Measurements from ENCODE around the gene NPB.

NPB gene

DNA sequence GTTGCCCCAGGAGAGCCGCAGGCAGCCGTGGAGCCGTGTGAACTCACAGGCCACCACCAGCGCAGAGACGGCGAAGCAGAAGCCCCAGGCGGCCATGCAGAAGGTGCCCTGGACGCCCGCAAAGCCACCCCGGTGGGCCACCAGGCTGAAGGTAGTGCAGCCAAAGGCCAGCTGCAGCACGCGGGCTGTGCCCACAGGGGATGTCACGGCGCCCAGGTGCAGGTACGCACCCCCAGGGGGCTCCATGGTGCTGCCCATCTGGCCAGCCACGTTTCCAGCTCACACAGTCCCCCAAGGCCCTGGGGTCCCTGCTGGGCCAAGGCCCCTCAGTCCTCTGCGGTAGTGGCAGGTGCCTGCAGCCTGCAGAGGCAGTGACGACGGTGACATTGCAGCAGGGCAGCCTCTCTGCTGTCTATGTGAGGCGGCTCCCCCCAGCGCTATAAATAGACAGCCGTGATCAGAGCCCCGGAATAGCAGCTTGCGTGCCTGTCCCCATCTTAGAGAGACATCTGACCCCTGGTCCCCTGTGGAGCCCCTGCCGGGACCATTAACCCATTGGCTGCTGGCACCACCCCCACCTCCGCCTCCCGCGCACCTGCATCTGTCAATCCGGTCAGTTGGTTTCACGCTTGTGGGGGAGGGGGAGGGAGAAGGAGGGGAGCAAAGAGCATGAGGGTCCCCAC, 39.6 kb downstream of the NPB start:
- no peak for DNase-seq

DNA sequence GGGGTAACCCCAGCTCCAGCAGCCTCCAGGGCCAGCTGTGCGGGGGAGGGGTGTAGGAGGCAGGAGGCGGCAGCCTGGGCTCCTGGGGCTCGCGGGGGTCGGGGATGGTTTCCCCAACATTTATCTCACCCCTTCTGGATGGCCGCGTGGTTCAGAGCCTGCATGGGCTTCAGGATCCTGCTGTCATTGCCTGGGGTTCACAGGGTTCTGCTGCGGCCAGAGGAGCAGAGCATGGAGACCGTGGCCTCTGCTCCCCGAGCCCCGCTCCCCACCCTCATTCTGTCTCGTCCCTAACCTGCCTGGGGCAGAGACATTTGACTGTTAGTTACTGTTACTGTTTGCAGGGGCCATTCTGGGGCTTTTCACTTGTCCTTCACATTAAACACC, 40.1 kb downstream of the NPB start:
- DNase-seq: no peak

DNA sequence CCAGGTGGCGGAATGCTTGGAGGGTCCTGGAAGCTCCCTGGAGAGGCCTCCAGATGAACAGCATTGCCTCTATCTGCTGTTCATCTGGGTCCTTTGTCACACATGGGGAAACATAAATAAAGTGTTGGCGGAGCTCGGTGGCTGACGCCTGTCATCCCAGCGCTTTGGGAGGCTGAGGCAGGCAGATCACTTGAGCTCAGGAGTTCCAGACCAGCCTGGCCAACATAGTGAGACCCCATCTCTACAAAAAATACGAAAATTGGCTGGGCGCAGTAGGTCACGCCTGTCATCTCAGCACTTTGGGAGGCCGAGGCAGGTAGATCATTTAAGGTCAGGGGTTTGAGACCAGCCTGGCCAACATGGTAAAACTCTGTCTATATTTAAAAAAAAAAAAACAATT, 42.8 kb downstream of the NPB start:
- DNase-seq: no peak

DNA sequence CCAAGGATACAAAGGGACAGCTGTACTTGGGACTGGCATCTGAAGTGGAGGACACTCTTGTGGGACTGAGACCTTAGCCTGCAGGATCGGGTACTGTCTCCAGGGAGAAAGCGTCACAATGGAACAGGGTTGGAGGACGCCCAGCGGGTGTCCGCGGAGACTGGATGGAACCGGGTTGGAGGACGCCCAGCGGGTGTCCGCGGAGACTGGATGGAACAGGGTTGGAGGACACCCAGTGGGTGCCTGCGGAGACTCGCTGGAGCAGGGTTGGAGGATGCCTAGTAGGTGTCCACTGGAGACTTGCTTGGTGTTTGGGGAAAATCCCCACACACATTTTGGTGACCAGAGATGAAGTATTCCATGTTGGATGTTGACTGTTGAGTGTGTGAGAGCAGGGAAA, 45.2 kb downstream of the NPB start, which contains the start of gene MYADML2:
Gene MYADML2, minus strand, starts transcription at position 45 of the 400 bp plus-strand sequence. CDS start 5,492 bp downstream, outside the sequence.
- DNase-seq: no peak

DNA sequence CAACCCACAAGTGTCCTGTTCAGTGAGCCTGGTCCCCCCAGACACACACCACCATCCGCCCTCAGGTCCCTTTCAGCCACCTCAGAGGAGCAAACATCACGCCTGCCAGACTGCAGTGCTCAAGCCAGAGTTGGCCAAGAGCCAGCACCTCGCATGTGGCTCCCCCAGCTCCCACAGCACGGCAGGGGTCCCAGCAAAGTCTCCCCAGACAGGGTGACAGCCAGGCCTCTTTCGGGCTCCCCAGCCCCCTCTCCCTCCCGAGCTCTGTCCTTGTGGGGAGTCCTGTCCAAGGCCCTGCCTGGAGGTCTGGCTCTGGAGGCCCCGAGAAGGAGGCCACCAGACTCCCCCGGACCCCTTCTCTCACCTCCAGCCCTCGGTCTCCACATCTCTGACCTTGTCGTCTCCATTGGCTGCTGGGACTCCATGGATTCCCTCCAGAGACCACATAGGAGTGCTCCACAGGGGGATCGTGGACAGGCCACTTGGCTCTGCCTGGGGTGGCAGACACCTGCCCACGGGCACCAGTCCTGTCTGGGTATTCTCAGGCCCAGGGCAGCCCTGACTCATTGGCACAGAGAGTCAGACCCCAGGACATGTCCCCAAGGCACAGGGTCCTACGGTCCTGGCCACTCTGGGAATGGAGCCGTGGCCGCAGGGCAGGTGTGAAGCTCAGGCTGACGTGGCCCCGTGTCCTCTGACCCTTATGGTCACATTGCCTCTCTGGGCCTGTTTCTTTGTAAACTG, 46.8 kb downstream of the NPB start:
- no peak for DNase-seq

DNA sequence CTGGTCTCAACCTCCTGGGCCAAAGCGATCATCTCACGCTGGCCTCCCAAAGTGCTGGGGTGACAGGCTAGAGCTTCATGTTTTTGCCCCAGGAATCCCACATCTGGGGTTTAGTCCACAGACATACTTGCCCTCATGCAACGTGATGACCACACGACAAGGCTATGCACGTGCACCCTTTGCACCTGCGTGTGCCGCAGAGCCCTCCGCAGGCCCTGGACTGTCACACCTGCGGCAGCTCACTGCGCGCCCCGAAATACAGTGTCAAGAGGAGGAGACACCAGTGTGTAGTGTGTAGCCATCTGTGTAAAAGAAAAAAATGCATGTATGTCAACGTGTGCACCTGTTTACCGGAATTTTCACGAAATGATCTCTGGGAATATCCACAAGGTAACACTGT, 48.5 kb downstream of the NPB start:
- DNase-seq: no peak

DNA sequence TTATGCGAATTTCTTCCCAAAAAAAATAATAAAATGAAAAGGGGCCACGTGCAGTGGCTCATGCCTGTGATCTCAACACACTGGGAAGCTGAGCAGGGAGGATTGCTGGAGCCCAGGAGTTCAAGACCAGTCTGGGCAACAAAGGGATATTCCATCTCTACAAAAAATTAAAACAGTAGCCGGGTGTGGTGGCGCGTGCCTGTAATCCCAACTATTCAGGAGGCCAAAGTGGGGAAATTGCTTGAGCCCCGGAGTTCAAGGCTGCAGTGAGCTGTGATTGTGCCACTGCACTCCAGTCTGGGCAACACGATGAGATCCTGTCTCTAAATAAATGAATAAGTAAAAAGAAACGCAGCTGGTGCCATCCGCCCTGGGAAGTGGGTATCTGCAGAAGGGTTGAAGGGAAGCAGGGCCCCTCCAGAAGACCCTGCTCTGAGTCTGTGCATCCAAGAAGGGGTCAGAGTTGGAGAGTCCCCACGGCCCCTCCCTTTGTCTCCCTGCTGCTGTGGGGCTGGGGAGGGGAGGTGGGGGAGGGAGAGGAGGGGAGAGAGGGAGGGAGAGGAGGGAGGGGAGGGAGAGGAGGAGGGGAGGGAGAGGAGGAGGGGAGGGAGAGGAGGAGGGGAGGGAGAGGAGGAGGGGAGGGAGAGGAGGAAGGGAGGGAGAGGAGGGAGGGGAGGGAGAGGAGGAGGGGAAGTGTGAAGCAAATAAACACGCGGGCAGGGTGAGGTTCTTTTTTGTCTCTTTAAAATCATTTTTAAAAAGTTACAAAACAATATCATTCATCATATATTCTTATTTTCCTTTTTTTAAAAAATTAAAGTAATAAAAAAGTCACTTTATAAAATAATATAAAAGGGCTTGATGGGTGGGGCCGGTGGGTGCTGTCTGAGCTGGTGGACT, 50.0 kb downstream of the NPB start:
- no peak for DNase-seq
